Hindlimb muscle (tissue), 1 donor: Measurements from ENCODE around the gene MSI2. TPM values are rescaled to one million over a fixed set of nuclear protein-coding genes. Genes with fewer than 3 reads are reported as not detected.

ENCODE experiments used
- DNase-seq: peaks from one replicate; pipeline ENCODE4 v3.0.0-alpha.2; 2013
- polyA plus RNA-seq: library from polyadenylated mRNA; unstranded; fragments of 120-200 nt; gene quantifications from one replicate; pipeline ENCODE4 v1.2.1, GENCODE V29; 2013; ENCODE audit not compliant: insufficient read length

Gene MSI2
- polyA plus RNA-seq, 1 donor, result 33.6 TPM

- no peak for DNase-seq
Observed at GRCh38 chr17:57675427-57676387, 419.4 kb downstream of the MSI2 start.

DNA sequence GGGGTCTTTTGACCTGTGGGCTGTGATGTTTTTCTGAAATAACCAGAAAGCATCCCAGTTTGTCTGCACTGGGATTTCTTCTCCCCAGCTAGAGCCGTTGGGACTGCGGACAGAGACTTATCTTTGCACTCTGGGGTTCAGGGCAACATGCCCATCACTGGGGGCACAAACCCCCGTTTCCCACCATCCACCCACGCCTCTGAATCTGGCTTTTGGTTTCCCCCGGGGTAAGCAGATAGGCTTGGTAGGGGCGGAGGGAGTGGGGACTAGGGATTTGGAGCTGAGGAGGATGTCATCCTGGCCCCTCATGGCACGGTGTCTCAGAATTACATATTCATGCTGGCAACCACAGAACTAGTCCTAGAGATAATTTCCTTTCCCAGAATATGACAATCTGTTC, 420.2 kb downstream of the MSI2 start:
- DNase-seq, result no peak

DNA sequence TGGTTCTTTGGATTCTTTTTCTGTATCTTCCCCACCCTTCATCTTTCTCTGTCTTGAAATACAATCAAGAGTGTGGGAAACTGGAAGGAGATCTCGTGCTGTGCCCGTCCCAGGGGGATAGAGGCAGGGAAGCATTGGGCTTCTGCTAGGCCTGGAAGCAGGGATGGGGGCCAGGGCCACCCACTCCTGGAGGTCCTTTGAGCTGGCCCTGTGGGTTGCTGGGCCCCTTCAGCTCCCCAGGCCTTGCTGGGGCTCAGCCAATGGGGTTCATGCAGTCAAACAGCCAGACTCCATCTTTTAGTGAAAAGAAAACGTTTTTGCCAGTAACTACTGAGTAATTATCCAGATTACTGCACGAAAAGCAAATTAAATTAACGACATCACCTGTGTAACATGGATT, 421.0 kb downstream of the MSI2 start:
- DNase-seq, result no peak

DNA sequence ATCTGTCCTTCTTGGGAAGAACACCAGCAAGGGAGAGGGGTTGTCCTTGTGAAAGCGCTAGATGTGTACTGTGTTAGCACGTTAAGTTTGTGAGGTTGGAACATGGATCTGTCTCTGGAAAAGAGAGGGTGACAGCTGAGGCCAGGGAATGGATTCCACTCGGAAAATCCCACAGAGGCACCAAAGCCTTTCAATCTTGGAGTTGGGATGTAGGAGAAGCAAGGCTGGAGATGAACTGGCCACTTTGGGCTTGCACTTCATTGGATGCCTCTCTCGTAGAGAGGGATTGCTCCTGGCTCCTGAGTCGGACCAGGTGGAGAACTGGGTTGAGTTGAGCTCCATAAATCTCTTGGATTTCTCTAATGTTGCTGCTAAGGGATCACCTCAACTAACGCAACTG, 421.5 kb downstream of the MSI2 start:
- DNase-seq, result no peak

- DNase-seq, result no peak
Observed at GRCh38 chr17:57678393-57678792, 422.1 kb downstream of the MSI2 start.

- no peak for DNase-seq
Observed at GRCh38 chr17:57679356-57679755, 423.0 kb downstream of the MSI2 start.

DNA sequence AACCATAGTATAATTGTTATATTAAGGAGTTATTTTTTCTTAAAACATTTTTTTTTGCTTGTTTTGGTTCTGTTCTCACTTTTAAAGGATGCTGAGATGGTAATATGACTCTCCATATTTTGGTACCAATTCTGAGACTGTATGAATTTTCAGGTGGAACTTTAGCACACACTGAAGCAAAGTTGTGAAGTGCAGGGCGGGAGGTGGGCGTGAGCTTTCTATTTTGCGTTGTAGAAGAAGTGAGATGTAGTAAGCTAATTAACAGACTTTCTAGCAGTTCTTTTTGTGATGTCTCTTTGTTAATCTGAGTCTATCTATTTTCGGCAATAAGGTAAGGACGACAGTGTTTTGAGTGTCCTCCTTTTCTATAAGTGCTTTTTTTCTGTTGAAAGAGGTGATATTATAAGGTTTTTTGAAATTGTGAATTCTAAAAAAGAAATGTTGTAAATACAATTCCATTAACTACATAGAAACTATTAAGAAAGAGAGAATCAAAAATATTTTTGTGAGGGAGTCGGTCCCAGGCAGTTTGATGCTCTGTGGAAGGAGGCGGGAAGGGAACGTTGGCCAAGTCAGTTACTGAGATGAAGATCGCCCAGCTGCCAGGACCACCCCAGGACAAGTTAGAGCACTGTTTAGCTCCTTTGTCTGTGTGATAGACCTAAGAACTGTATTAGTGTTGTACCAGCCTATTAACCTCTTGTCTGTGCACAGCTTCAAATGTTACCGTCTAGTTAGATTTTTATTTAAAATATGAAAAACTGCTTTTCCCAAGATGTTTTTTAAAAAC, 423.8 kb downstream of the MSI2 start:
- no peak for DNase-seq

DNA sequence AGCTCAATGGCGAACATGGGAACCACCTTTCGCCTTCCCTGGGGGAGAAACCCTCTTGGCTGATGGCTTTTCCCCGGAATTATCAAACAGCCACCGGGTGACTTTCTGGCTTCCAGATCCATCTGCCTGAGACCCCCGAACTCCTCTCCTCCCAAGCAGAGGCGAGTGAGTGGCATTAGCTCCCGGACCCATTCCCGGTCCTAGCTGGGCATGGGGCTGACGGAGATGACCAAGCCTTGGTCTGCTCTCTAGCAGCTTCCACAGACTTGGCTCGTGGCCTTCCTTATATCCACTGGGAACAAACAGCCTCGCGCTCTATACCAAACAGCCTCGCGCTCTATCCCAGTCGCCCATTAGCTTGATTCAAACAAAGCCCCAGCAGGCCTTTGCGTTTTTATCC, 426.4 kb downstream of the MSI2 start:
- DNase-seq, result no peak

- DNase-seq, result no peak
Observed at GRCh38 chr17:57684711-57685498, 428.6 kb downstream of the MSI2 start.

DNA sequence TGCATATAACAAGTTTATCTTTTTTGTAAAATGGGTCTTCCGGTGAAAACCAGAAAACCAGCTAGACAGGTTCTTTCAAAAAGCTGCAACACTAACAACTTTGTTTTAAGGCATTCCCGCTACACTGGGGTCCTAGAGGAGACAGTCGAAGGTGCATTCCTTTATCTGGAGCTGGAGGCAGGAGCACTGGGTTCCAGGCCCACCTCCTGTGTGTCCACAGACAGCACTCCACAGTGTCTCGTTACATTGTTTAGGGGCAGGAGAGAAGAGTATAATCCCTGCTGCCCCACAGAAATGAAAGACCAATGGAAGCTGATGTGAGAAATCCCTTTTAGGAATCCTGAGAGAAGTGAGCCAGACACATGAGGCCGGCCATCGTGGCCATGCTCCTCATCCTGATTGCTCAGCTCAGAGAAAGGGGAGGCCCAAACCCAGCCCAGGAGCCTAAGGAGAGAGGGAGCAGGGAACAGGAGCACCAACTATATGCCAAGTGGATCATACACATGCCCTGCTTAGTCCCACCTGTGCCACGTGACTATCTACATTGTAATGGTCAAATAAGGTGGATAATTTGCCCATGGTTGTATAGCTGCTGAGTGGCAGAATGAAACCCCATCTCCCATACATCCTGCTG, 429.3 kb downstream of the MSI2 start:
- no peak for DNase-seq

GRCh38 chr17:57687642-57688041, 431.3 kb downstream of the MSI2 start:
- DNase-seq, result no peak

DNA sequence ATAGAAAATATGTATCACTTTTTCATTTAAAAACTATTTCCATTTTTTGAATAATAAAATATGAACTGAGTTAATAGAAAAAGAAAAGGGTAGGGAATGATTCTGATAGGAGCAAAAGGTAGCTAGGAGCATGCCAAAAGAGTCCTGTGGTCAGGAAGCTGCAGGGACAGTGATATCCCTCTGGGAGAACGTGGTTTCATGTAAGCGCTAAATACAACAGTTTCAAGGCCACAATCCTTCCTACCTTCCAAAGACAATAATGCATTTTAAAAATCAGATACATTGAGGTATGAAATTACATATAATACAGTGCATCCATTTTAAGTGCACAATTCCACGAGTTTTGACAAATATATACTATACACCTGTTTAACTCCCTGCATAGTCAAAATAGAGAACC, 432.9 kb downstream of the MSI2 start:
- DNase-seq, result no peak

GRCh38 chr17:57691939-57692338, 435.6 kb downstream of the MSI2 start:
- DNase-seq, result no peak

DNA sequence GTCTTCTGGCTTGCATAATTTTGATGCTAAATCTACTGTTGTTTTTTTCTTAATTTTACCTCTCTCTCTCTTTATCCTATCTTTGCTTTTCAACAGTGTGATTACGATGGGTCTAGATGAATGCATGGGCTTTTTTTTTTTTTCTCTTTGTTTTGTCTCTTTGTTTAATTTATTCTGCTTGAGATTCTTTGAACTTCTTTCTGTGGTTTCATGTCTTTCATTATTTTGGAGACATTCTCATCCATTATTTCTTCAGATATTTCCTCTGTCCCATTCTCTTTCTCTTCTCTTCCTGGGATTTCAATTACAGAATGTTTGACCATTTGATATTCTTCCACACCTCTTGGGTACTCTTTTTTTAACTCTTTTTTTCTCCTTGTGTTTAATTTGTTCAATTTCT, 436.4 kb downstream of the MSI2 start:
- no peak for DNase-seq

DNA sequence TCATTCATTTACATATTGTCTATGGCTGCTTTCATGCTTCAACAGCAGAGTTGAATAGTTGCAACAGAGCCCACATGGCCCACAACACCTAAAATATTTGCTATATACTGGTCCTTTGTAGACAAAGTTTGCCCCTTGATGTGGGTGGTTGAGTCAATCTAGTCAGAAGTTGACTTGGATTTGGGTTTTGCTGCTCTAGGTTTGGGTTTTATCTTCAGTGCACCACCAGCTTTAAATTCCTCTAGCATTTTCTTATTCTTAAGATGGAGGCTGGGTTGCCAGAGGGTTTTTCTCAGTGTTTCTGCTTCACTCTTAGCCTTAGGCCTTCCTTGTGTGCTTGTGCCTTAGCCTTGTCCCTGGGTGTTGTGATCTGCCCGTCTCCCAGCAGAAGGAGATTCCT, 437.7 kb downstream of the MSI2 start:
- no peak for DNase-seq

DNA sequence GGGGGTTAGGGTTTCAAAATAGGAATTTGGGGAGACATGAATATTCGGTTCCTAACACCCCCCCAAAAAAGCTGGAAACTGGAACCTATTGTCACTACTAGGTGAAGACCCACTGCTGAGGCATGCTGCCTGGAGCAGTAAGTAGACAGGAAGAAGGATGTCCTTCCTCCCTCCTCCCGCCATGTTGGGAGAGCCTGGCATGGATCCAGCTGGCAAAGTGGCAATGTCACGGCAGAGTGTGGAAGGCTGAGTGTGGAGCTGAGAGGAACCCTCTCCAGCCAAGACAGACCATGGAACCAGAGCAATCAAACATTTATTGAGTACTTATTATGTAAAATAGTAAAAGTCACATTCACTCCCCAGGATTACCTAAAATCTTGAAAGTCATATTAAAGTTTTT, 439.7 kb downstream of the MSI2 start:
- no peak for DNase-seq

DNA sequence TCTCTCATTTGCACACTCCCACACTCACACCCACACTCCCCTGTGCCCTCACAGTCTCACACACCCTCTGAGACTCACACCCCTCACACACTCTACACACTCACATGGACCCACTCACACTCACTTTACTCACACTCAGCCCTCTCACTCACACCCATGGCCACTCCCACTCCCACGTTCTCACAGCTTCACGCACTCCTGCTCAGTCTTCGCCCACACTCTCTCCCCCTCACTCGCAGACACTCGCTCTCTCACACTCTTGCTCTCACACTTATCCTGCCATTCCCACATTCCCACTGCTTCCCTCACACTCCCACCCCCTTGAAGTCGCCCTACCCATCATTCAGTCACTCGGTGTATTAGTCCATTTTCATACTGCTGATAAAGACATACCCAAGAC, 440.9 kb downstream of the MSI2 start:
- no peak for DNase-seq

DNA sequence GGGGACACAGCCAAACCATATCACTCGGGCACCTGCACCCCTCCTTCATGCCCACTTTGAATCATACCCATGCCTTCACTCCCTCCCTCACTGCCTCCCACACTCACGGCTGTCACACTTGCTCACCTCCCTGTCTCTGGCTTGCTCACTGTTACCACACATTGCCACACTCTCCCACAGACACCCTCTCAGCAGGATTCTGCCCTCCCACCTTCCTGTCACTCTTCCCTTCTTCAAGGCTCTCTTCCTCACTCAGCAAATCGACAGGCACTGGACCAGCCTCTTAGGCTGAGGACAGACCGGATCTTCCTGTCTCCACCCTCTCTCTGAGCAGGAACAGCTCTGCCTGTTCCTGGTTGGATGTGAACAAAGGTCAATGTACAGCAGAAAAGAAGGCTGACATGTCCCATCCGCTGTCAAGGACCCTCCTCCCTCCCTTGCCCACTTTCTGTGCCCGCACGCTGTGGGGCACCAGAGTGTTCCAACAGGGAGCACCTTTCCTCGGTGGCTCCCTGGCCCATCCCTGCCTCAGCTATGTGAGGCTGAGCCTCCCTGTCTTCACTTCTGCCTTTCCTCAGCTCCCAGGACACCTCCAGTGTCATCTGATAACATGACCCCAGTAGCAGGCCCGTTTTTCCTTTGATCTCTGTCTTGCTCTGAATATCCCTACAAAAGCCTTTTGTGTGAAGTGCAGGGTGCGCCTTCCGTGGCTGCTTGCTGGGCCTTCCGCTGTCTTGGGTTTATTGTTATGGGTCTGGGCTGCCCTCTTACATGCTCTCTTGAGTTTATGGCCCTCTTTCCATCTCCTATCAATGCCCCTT, 441.8 kb downstream of the MSI2 start:
- no peak for DNase-seq

DNA sequence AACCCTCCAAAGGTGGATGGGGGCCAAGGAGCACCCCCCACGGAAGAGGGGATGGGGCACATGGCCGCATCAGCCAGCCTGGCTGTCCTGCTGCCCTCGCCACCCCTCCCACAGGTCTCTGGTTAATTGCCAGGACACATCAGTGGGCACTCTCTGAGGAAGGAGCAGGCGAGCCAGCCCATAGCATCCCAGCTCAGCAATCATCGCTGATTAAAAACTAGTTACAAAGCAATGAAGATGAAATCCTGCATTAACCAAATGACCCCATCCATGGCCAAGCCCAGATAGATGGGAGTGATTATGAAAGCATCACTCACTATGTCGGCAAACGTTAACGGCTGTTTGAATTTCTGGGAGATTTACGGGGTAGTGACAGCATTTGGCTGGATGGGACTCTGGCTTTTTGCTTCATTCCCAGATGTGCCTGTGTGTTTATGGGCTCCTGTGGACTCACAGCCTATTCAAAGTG, 443.5 kb downstream of the MSI2 start:
- peak; percentile 34 for DNase-seq

DNA sequence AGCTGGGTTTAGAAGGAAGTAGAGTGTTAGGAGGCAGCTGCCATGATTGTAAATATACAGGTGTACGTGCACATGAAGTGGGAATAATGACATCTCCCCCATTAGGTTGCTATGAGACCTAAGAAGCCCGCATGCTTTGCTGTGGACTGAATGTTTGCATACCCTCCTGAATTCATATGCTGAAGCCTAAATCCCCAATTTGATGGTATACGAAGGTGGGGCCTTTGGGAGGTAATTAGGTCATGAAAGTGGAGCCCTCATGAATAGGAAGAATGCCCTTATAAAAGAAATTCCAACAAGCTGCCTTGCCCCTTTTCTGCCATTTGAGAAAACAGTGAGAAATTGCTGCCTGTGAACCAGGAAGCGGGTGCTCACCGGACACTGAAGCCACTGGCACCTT, 444.8 kb downstream of the MSI2 start:
- no peak for DNase-seq

GRCh38 chr17:57703273-57703672, 446.9 kb downstream of the MSI2 start:
- no peak for DNase-seq
